ENCODE data around the gene MYO5C.

The MYO5C gene

GRCh38 chr15:52262364-52262763 lies 33.2 kb downstream of the MYO5C start:
- peak overlapping the region; percentile 18 for H3K27ac Mint-ChIP-seq
- no peaks in the 10 kb centered on the region for H3K9me3 Mint-ChIP-seq
- H3K27me3 Mint-ChIP-seq (ENCODE audit: low read depth, poor library complexity) = peaks cover 11% of the 10 kb centered on the region
- H3K36me3 Mint-ChIP-seq (ENCODE audit: low read depth) = no peaks in the 10 kb centered on the region
- no peak for TF ChIP-seq CTCF (IDR thresholded peaks at IDR 0.05)
- H3K4me1 Mint-ChIP-seq = peaks cover 59% of the 10 kb centered on the region
- no peak for DNase-seq
- H3K4me3 Mint-ChIP-seq = no peak overlapping the region

- no peaks in the 10 kb centered on the region for H3K36me3 Mint-ChIP-seq (ENCODE audit: low read depth)
- peaks cover 66% of the 10 kb centered on the region for H3K4me1 Mint-ChIP-seq
- H3K9me3 Mint-ChIP-seq = no peaks in the 10 kb centered on the region
- DNase-seq = peak; percentile 49
- H3K4me3 Mint-ChIP-seq = peak overlapping the region; percentile 18
- TF ChIP-seq CTCF (IDR thresholded peaks at IDR 0.05) = peak; percentile 12
- H3K27ac Mint-ChIP-seq = peak overlapping the region; percentile 27
- peaks cover 11% of the 10 kb centered on the region for H3K27me3 Mint-ChIP-seq (ENCODE audit: low read depth, poor library complexity)
These were observed 33.9 kb downstream of the MYO5C start for GRCh38 chr15:52261498-52262242.

GRCh38 chr15:52261026-52261425 lies 34.6 kb downstream of the MYO5C start:
- H3K36me3 Mint-ChIP-seq (ENCODE audit: low read depth) = no peaks in the 10 kb centered on the region
- H3K4me1 Mint-ChIP-seq = peaks cover 72% of the 10 kb centered on the region
- no peaks in the 10 kb centered on the region for H3K9me3 Mint-ChIP-seq
- H3K27ac Mint-ChIP-seq = no peak overlapping the region
- no peak for DNase-seq
- H3K4me3 Mint-ChIP-seq = no peak overlapping the region
- H3K27me3 Mint-ChIP-seq (ENCODE audit: low read depth, poor library complexity) = peaks cover 11% of the 10 kb centered on the region
- no peak for TF ChIP-seq CTCF (IDR thresholded peaks at IDR 0.05)

GRCh38 chr15:52259503-52259902 lies 36.1 kb downstream of the MYO5C start:
- H3K4me1 Mint-ChIP-seq = peaks cover 65% of the 10 kb centered on the region
- DNase-seq = no peak
- no peak overlapping the region for H3K27ac Mint-ChIP-seq
- peaks cover 10% of the 10 kb centered on the region for H3K27me3 Mint-ChIP-seq (ENCODE audit: low read depth, poor library complexity)
- no peaks in the 10 kb centered on the region for H3K9me3 Mint-ChIP-seq
- no peaks in the 10 kb centered on the region for H3K36me3 Mint-ChIP-seq (ENCODE audit: low read depth)
- TF ChIP-seq CTCF (IDR thresholded peaks at IDR 0.05) = no peak
- H3K4me3 Mint-ChIP-seq = no peak overlapping the region

- H3K9me3 Mint-ChIP-seq = no peaks in the 10 kb centered on the region
- peaks cover 7% of the 10 kb centered on the region for H3K27me3 Mint-ChIP-seq (ENCODE audit: low read depth, poor library complexity)
- H3K4me3 Mint-ChIP-seq = no peak overlapping the region
- no peak for TF ChIP-seq CTCF (IDR thresholded peaks at IDR 0.05)
- no peak for DNase-seq
- H3K36me3 Mint-ChIP-seq (ENCODE audit: low read depth) = no peaks in the 10 kb centered on the region
- peaks cover 54% of the 10 kb centered on the region for H3K4me1 Mint-ChIP-seq
- H3K27ac Mint-ChIP-seq = no peak overlapping the region
These were observed 37.1 kb downstream of the MYO5C start for GRCh38 chr15:52258461-52258860.

GRCh38 chr15:52257734-52258062 lies 37.9 kb downstream of the MYO5C start:
- Mint-ChIP-seq H3K4me3 (no peak overlapping the region), H3K27ac (peak overlapping the region; percentile 9), H3K9me3 (no peaks in the 10 kb centered on the region), H3K4me1 (peaks cover 47% of the 10 kb centered on the region), H3K36me3 (ENCODE audit: low read depth) (no peaks in the 10 kb centered on the region), H3K27me3 (ENCODE audit: low read depth, poor library complexity) (peaks cover 7% of the 10 kb centered on the region)
- no peak for TF ChIP-seq CTCF (IDR thresholded peaks at IDR 0.05)
- peak; percentile 53 for DNase-seq

All from nephron progenitor cell (in vitro differentiated cells).